OCI-LY1 (cell line): ENCODE data around the gene CDK13.

Experiments
- H2AFZ ChIP-seq: fragments of 200-600 bp; sonication (generic), shearing (Covaris generic); 2 replicates; pipeline ENCODE4 v1.6.0; 2014; ENCODE audit warnings: antibody characterized with exemption, mild to moderate bottlenecking, low read length
- H3F3A ChIP-seq: fragments of 200-600 bp; sonication (generic), shearing (Covaris generic); 2 replicates; pipeline ENCODE4 v1.6.0; 2014; ENCODE audit warnings: mild to moderate bottlenecking, antibody characterized with exemption, low read length, moderate library complexity; ENCODE audit not compliant: insufficient read depth
- H3K27ac ChIP-seq: fragments of 200-600 bp; sonication (generic); 2 replicates; pipeline ENCODE4 v1.5.1; 2014; ENCODE audit warnings: low read length, mixed run types, mild to moderate bottlenecking, low read depth; ENCODE audit not compliant: poor library complexity, severe bottlenecking
- H3K27me3 ChIP-seq: fragments of 200-600 bp; sonication (generic); 2 replicates; pipeline ENCODE4 v1.6.0; 2014; ENCODE audit warnings: antibody characterized with exemption, mild to moderate bottlenecking, low read length, moderate library complexity; ENCODE audit not compliant: insufficient read depth
- H3K36me3 ChIP-seq: fragments of 200-600 bp; sonication (generic); 2 replicates; pipeline ENCODE4 v1.6.1; 2014; ENCODE audit warnings: mild to moderate bottlenecking, antibody characterized with exemption, low read length, moderate library complexity, mixed read lengths; ENCODE audit not compliant: insufficient read depth
- H3K4me1 ChIP-seq: fragments of 200-600 bp; sonication (generic); 2 replicates; pipeline ENCODE4 v1.5.1; 2014; ENCODE audit warnings: mild to moderate bottlenecking, low read length, moderate library complexity; ENCODE audit not compliant: insufficient read depth, severe bottlenecking
- H3K4me2 ChIP-seq: fragments of 200-600 bp; sonication (generic), shearing (Covaris generic); 2 replicates; pipeline ENCODE4 v1.6.1; 2014; ENCODE audit warnings: low read length
- H3K4me3 ChIP-seq: fragments of 200-600 bp; sonication (generic); 2 replicates; pipeline ENCODE4 v1.5.1; 2014; ENCODE audit warnings: low read length, low read depth, mild to moderate bottlenecking, mixed read lengths; ENCODE audit not compliant: poor library complexity, severe bottlenecking
- H3K79me2 ChIP-seq: fragments of 200-600 bp; shearing (Covaris generic); 2 replicates; pipeline ENCODE4 v1.6.1; 2016; ENCODE audit warnings: mixed run types, low read length, mixed read lengths; ENCODE audit not compliant: insufficient read depth
- H3K9ac ChIP-seq: fragments of 200-600 bp; sonication (generic), shearing (Covaris generic); 2 replicates; pipeline ENCODE4 v1.6.1; 2014; ENCODE audit warnings: mild to moderate bottlenecking, low read length, mixed read lengths
- H3K9me2 ChIP-seq: fragments of 200-600 bp; sonication (generic), shearing (Covaris generic); 2 replicates; pipeline ENCODE4 v1.6.1; 2014; ENCODE audit warnings: low read depth, mild to moderate bottlenecking, low read length, mixed read lengths
- H3K9me3 ChIP-seq: fragments of 200-600 bp; shearing (Covaris generic); 2 replicates; pipeline ENCODE4 v1.6.1; 2014; ENCODE audit warnings: low read length, mixed read lengths
- H4K20me1 ChIP-seq: fragments of 200-600 bp; sonication (generic), shearing (Covaris generic); 2 replicates; pipeline ENCODE4 v1.6.0; 2016; ENCODE audit warnings: mild to moderate bottlenecking, low read length; ENCODE audit not compliant: insufficient read depth
- CTCF ChIP-seq: fragments of 200-600 bp; sonication (generic), shearing (Covaris generic); IDR thresholded peaks from 2 replicates; pipeline ENCODE4 v1.5.1; 2017; ENCODE audit warnings: mild to moderate bottlenecking, antibody characterized with exemption, low read length, moderate library complexity, mixed read lengths
- EZH2 ChIP-seq: fragments of 200-600 bp; sonication (generic), shearing (Covaris generic); IDR thresholded peaks from 2 replicates; pipeline ENCODE4 v1.8.0; 2017; ENCODE audit warnings: borderline replicate concordance, mixed run types, mild to moderate bottlenecking, antibody characterized with exemption, low read length, moderate library complexity, mixed read lengths

The CDK13 gene

GRCh38 chr7:40000734-40001315, 50.8 kb downstream of the CDK13 start:
- no peak overlapping the region for H3K27ac ChIP-seq
- H3K9ac ChIP-seq: no peak overlapping the region
- H3K27me3 ChIP-seq: no peaks in the 10 kb centered on the region
- peaks cover 17% of the 10 kb centered on the region for H3K79me2 ChIP-seq
- TF ChIP-seq CTCF: no peak
- no peak for TF ChIP-seq EZH2
- H3K4me1 ChIP-seq: no peaks in the 10 kb centered on the region
- no peaks in the 10 kb centered on the region for H3F3A ChIP-seq
- no peak overlapping the region for H3K4me3 ChIP-seq
- no peaks in the 10 kb centered on the region for H3K9me2 ChIP-seq
- no peaks in the 10 kb centered on the region for H4K20me1 ChIP-seq
- peaks cover 49% of the 10 kb centered on the region for H3K36me3 ChIP-seq
- H3K9me3 ChIP-seq: no peaks in the 10 kb centered on the region
- H2AFZ ChIP-seq: no peak overlapping the region
- no peak overlapping the region for H3K4me2 ChIP-seq

- Histone ChIP-seq H3K9me3 (no peaks in the 10 kb centered on the region), H3K4me3 (no peak overlapping the region), H2AFZ (no peak overlapping the region), H3K79me2 (peaks cover 13% of the 10 kb centered on the region), H3K36me3 (peaks cover 44% of the 10 kb centered on the region; the same call in 1 of the 2 replicates), H3K9me2 (no peaks in the 10 kb centered on the region), H3K4me2 (no peak overlapping the region), H3K27me3 (no peaks in the 10 kb centered on the region), H3F3A (no peaks in the 10 kb centered on the region), H3K4me1 (no peaks in the 10 kb centered on the region), H4K20me1 (no peaks in the 10 kb centered on the region), H3K9ac (no peak overlapping the region), H3K27ac (no peak overlapping the region)
- TF ChIP-seq EZH2 (no peak), CTCF (no peak)
Observed at GRCh38 chr7:40001649-40002048, 51.6 kb downstream of the CDK13 start.

- Histone ChIP-seq H3K27ac (no peak overlapping the region), H3K9me2 (no peaks in the 10 kb centered on the region), H3K9ac (no peak overlapping the region), H3K27me3 (no peaks in the 10 kb centered on the region), H3K9me3 (no peaks in the 10 kb centered on the region), H3K4me3 (no peak overlapping the region), H3K4me1 (no peaks in the 10 kb centered on the region), H3K4me2 (no peak overlapping the region), H2AFZ (no peak overlapping the region), H4K20me1 (no peaks in the 10 kb centered on the region), H3F3A (no peaks in the 10 kb centered on the region), H3K79me2 (peaks cover 9% of the 10 kb centered on the region; the same call in 1 of the 2 replicates), H3K36me3 (peaks cover 48% of the 10 kb centered on the region; the same call in 1 of the 2 replicates)
- TF ChIP-seq CTCF: no peak
- TF ChIP-seq EZH2: no peak
Observed at GRCh38 chr7:40003597-40003996, 53.5 kb downstream of the CDK13 start.
